Transverse colon (tissue), 4 donors: ENCODE data around the gene ZNF287. TPM values are rescaled to one million over a fixed set of nuclear protein-coding genes. Genes with fewer than 3 reads are reported as not detected.

Experiments used
- DNase-seq: peaks from one replicate; pipeline ENCODE4 v3.0.0-alpha.2; 2019
- H3K27ac ChIP-seq, 4 donors: fragments of 200-600 bp; sonication (generic); 2 replicates each; pipeline ENCODE4 v1.5.1; 2016 to 2018; ENCODE audit warnings: inconsistent platforms in 4 of 4
- H3K27me3 ChIP-seq: fragments of 200-600 bp; sonication (generic); 2 replicates; pipeline ENCODE4 v1.5.1; 2017; ENCODE audit warnings: inconsistent platforms
- H3K36me3 ChIP-seq, 4 donors: fragments of 200-600 bp; sonication (generic); 2 replicates each; pipeline ENCODE4 v1.5.1; 2017 to 2019; ENCODE audit warnings: inconsistent platforms in 4 of 4
- H3K4me1 ChIP-seq, 4 donors: fragments of 200-600 bp; sonication (generic); 2 replicates each; pipeline ENCODE4 v1.5.1; 2017 to 2020; ENCODE audit warnings: inconsistent platforms in 4 of 4
- H3K4me3 ChIP-seq, 4 donors: fragments of 200-600 bp; sonication (generic); 1 replicate in 1 of 4; 2 replicates in 3 of 4; pipeline versions ENCODE4 v1.5.1 to v1.6.1; 2017 to 2019; ENCODE audit warnings: inconsistent platforms in 4 of 4
- H3K9me3 ChIP-seq, 2 donors: fragments of 200-600 bp; sonication (generic); 2 replicates each; pipeline ENCODE4 v1.5.1; 2017 to 2019; ENCODE audit warnings: inconsistent platforms in 2 of 2
- EP300 ChIP-seq: sonication (generic); formaldehyde crosslinking; IDR thresholded peaks from one replicate; pipeline ENCODE4 v1.6.1; 2017; ENCODE audit warnings: antibody characterized with exemption, low read depth
- POLR2A ChIP-seq: fragments of 450-650 bp; IDR thresholded peaks from one replicate; pipeline ENCODE4 v1.6.1; 2016; ENCODE audit warnings: antibody characterized with exemption, mild to moderate bottlenecking, moderate library complexity
- POLR2AphosphoS5 ChIP-seq, 3 donors: sonication (generic); formaldehyde crosslinking; IDR thresholded peaks; one replicate each; pipeline ENCODE4 v1.6.1; 2016; ENCODE audit warnings: antibody characterized with exemption in 3 of 3
- WGBS, 2 donors: methylation state at CpG; one replicate each; pipeline ENCODE4 v1.1.5; 2018; ENCODE audit warnings: low coverage in 1 of 2; 5-methylcytosine and 5-hydroxymethylcytosine counted together
- in situ Hi-C, 4 donors: fragments of 200-750 bp; cut with MboI; loops; one replicate each; pipeline versions ENCODE4 v1.15.0 to v1.15.1; 2017; ENCODE audit warnings: low sequenced_read_pairs in 3 of 4, low pct_ligation_motif_present in 1 of 4, low pct_unique_long_range_greater_than_20kb in 1 of 4
- intact Hi-C: fragments of 100-400 bp; cut with DNase I; formaldehyde crosslinking; loops from one replicate; pipeline ENCODE4 v1.15.1; 2023; ENCODE audit warnings: low total_unique reads
- total RNA-seq, 4 donors: library from RNA; depleted of rRNA; stranded (reverse); fragments of >200 nt; gene quantifications; one replicate each; pipeline ENCODE4 v1.1.0, GENCODE V29; 2016
- TF ChIP-seq, protein P1 (sequence below), 5 experiments: fragments of 200-600 bp in 3 of 5; fragments of 450-650 bp in 2 of 5; sonication (generic) in 3 of 5; IDR thresholded peaks; 1 replicate in 2 of 5; 2 replicates in 3 of 5; pipeline ENCODE4 v1.5.1; 2016 to 2017; ENCODE audit warnings: antibody characterized with exemption in 5 of 5, inconsistent platforms in 3 of 5, mild to moderate bottlenecking in 2 of 5, moderate library complexity in 1 of 5

Gene ZNF287
- total RNA-seq, 4 donors from 2014 or later, result 2.5 to 5.2 (median 2.5) TPM; not detected in 1

DNA sequence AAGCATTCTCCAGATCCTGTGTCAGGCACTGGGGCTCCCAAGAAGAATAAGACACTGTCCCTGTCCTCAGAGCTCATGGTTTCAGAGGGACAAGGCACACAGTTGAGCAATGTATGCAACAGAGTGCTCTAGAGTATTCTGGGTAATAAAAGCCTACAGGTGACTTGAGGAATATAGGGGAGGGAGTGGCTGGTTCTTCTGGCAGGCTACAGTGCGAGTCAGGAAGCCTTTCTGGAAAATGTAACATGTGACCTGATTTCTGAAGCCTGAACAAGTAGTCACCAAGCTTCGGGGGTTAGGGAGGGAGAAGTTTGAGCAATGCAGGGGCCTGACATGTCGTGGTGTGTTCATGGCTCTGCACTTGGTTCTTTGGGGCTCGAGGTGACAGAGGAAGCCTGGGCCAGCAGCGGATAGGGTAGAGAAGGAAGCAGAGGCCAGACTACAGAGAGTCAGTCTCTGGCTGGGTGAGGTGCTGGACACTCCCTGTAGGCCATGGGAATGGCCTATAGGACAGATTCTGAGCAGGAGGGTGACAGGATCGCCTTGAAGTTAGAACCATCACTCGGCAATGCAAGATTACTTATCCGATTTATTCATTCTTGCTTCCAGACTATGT, 61.0 kb downstream of the ZNF287 start:
- 50 to 55% methylated on average over 4 to 8 of the region's 8 CpGs for WGBS, 2 donors
- TF ChIP-seq, protein P1, sequence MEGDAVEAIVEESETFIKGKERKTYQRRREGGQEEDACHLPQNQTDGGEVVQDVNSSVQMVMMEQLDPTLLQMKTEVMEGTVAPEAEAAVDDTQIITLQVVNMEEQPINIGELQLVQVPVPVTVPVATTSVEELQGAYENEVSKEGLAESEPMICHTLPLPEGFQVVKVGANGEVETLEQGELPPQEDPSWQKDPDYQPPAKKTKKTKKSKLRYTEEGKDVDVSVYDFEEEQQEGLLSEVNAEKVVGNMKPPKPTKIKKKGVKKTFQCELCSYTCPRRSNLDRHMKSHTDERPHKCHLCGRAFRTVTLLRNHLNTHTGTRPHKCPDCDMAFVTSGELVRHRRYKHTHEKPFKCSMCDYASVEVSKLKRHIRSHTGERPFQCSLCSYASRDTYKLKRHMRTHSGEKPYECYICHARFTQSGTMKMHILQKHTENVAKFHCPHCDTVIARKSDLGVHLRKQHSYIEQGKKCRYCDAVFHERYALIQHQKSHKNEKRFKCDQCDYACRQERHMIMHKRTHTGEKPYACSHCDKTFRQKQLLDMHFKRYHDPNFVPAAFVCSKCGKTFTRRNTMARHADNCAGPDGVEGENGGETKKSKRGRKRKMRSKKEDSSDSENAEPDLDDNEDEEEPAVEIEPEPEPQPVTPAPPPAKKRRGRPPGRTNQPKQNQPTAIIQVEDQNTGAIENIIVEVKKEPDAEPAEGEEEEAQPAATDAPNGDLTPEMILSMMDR (IDR thresholded peaks at IDR 0.05), result peak in 4 of 5 experiments; percentile 10 to 60 (median 26)
- peak in 1 of 3 donors; percentile 46 for TF ChIP-seq POLR2AphosphoS5 (IDR thresholded peaks at IDR 0.05)
- TF ChIP-seq EP300, result no peak
- H3K36me3 ChIP-seq, result no peaks in the 10 kb centered on the region
- intact Hi-C loops (no loop called here), in situ Hi-C loops (loop anchor here in 2 of 4 donors (25.0 kb wide), 1 partner anchor 146 kb away; the partner anchor contains the start of gene CENPV (in 2 of the 2))
- H3K9me3 ChIP-seq, result no peaks in the 10 kb centered on the region
- H3K4me1 ChIP-seq, result peaks cover 0 to 26% (median 12%) of the 10 kb centered on the region in 4 donors
- DNase-seq, result peak; percentile 40
- H3K4me3 ChIP-seq, result no peak overlapping the region
- no peaks in the 10 kb centered on the region for H3K27me3 ChIP-seq
- H3K27ac ChIP-seq, result peak overlapping the region; percentile 65 to 76 (median 76)

DNA sequence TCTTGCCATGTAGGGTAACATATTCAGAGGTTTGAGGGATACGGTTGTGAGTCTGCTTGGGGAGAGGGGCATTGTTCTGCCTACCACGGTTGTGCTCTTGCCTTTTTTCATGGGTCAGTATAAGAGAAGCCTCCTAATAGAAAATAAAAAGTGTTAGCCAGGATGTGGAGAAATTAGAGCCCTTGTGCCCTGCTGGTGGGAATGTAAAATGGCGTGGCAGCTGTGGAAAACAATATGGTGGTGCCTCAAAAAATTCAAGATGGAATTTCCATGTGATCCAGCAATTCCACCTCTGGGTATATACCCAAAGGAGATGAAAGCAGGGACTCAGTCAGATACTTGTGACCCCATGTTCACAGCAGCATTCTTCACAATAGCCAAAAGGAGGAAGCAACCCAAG, 62.8 kb downstream of the ZNF287 start:
- WGBS, 2 donors, result 95 to 100% methylated on average over 2 to 3 of the region's 3 CpGs
- H3K27ac ChIP-seq, result no peak overlapping the region

DNA sequence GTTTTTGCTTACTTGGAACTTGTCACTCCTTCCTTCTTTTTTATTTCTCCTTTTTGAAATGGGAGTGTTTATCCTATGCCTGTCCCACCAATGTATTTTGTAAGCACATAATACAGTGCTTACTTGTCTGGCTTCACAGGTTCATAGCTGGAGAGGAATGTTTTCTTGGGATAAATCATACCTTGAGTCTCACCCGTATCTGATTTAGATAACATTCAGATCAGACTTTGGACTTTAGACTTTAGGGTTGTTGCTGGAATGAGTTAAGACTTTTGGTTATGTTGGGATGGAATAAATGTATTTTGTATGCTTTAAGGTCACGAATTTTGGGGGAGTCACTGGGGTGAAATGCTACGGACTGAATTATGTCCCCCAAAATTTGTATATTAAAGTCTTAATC, 64.0 kb downstream of the ZNF287 start:
- Histone ChIP-seq H3K4me3 (no peak overlapping the region), H3K9me3 (no peaks in the 10 kb centered on the region), H3K27me3 (no peaks in the 10 kb centered on the region), H3K27ac (peak overlapping the region; percentile 30 to 46 (median 40)), H3K4me1 (peaks cover 0 to 26% (median 12%) of the 10 kb centered on the region in 4 donors), H3K36me3 (no peaks in the 10 kb centered on the region)
- intact Hi-C loops (no loop called here), in situ Hi-C loops (loop anchor here in 2 of 4 donors (25.0 kb wide), 1 partner anchor 143 kb away; the partner anchor contains the start of gene CENPV (in 2 of the 2))
- TF ChIP-seq EP300, result no peak
- TF ChIP-seq, protein P1 (IDR thresholded peaks at IDR 0.05), result no peak
- TF ChIP-seq POLR2AphosphoS5 (IDR thresholded peaks at IDR 0.05), result peak in 1 of 3 donors; percentile 59
- WGBS, 2 donors, result 50 to 58% methylated on average over 3 of the region's 3 CpGs
- DNase-seq, result no peak

More for the DNA sequence above, 62.8 kb downstream of the ZNF287 start:
- peaks cover 0 to 26% (median 12%) of the 10 kb centered on the region in 4 donors for H3K4me1 ChIP-seq
- intact Hi-C loops (no loop called here), in situ Hi-C loops (loop anchor here in 2 of 4 donors (25.0 kb wide), 1 partner anchor 144 kb away; the partner anchor contains the start of gene CENPV (in 2 of the 2))
- no peaks in the 10 kb centered on the region for H3K9me3 ChIP-seq
- TF ChIP-seq EP300 (no peak), POLR2A (no peak), POLR2AphosphoS5 (IDR thresholded peaks at IDR 0.05) (no peak)
- TF ChIP-seq, protein P1 (IDR thresholded peaks at IDR 0.05), result peak in 1 of 5 experiments; percentile 10
- DNase-seq, result no peak
- no peaks in the 10 kb centered on the region for H3K27me3 ChIP-seq
- no peak overlapping the region for H3K4me3 ChIP-seq
- no peaks in the 10 kb centered on the region for H3K36me3 ChIP-seq

Other genes starting within 250 kb of the ZNF287 start
- gene CENPV, start 215.7 kb downstream of the ZNF287 start, total RNA-seq, result 100 to 1,000 TPM in 1 of 4 donors, 10 to 100 TPM in 3; 27.0 to 156 (median 57.1) TPM
- gene UBB, start 188.1 kb downstream of the ZNF287 start, total RNA-seq, result 1,000 to 10,000 TPM in 1 of 4 donors, 100 to 1,000 TPM in 3; 426 to 1,167 (median 805) TPM
- gene TRPV2, start 153.6 kb downstream of the ZNF287 start, total RNA-seq, result 1 to 10 TPM; 2.4 to 8.2 (median 4.4) TPM
- gene LRRC75A, start 77.0 kb downstream of the ZNF287 start, total RNA-seq, result 100 to 1,000 TPM in 2 of 4 donors, 10 to 100 TPM in 2; 67.9 to 194 (median 115) TPM
- 10 to 100 TPM in 1 of 4 donors, 1 to 10 TPM in 3; 1.5 to 11.1 (median 4.5) TPM for gene ZNF624, start 84.6 kb upstream of the ZNF287 start, total RNA-seq
- 10 to 100 TPM in 2 of 4 donors, 1 to 10 TPM in 2; 4.1 to 19.7 (median 9.4) TPM for gene CCDC144A, start 121.0 kb upstream of the ZNF287 start, total RNA-seq